Uterus (tissue), 2 donors: Measurements from ENCODE around the gene LRBA.

Source experiments
- POLR2A ChIP-seq, 2 donors: fragments of 450-650 bp; IDR thresholded peaks; one replicate each; pipeline ENCODE4 v1.6.1; 2016; ENCODE audit warnings: antibody characterized with exemption in 2 of 2, mild to moderate bottlenecking in 1 of 2, moderate library complexity in 1 of 2
- TF ChIP-seq, protein P1 (sequence below), 4 experiments: fragments of 200-600 bp in 2 of 4; fragments of 450-650 bp in 2 of 4; sonication (generic) in 2 of 4; IDR thresholded peaks; one replicate each; pipeline ENCODE4 v1.5.1; 2016 to 2019; ENCODE audit warnings: antibody characterized with exemption in 4 of 4, mild to moderate bottlenecking in 2 of 4, moderate library complexity in 1 of 4

- no peak for TF ChIP-seq POLR2A (IDR thresholded peaks at IDR 0.05)
- TF ChIP-seq, protein P1, sequence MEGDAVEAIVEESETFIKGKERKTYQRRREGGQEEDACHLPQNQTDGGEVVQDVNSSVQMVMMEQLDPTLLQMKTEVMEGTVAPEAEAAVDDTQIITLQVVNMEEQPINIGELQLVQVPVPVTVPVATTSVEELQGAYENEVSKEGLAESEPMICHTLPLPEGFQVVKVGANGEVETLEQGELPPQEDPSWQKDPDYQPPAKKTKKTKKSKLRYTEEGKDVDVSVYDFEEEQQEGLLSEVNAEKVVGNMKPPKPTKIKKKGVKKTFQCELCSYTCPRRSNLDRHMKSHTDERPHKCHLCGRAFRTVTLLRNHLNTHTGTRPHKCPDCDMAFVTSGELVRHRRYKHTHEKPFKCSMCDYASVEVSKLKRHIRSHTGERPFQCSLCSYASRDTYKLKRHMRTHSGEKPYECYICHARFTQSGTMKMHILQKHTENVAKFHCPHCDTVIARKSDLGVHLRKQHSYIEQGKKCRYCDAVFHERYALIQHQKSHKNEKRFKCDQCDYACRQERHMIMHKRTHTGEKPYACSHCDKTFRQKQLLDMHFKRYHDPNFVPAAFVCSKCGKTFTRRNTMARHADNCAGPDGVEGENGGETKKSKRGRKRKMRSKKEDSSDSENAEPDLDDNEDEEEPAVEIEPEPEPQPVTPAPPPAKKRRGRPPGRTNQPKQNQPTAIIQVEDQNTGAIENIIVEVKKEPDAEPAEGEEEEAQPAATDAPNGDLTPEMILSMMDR (IDR thresholded peaks at IDR 0.05) = no peak
These were observed 44.4 kb downstream of the LRBA start for GRCh38 chr4:150970685-150971151.
